Aorta (tissue), 5 donors: ENCODE data around the gene SURF6. TPM values are rescaled to one million over a fixed set of nuclear protein-coding genes. Genes with fewer than 3 reads are reported as not detected.
"Not testable (repeated sequence)": the region's sequence is repeated elsewhere in the genome, so short reads cannot be mapped to it uniquely, and the experiment has no call there.

Source experiments
- ATAC-seq: fragments of 200-7000 bp; cut with Tn5 transposase; one replicate; pipeline ENCODE4 v1.9.1; 2022; ENCODE audit warnings: moderate library complexity; ENCODE audit not compliant: low FRiP score
- DNase-seq, 2 donors: peaks; one replicate each; pipeline ENCODE4 v3.0.0-alpha.2; 2020
- H3K27ac ChIP-seq, 2 donors: one replicate each; pipeline ENCODE4 v1.5.1; 2013; ENCODE audit warnings: low read length in 2 of 2, mild to moderate bottlenecking in 2 of 2, moderate library complexity in 2 of 2, control low read depth in 1 of 2, inconsistent platforms in 1 of 2, low read depth in 1 of 2
- H3K27me3 ChIP-seq, 2 donors: one replicate each; pipeline ENCODE4 v1.6.1; 2013; ENCODE audit warnings: control low read depth in 1 of 2, low read length in 1 of 2, mild to moderate bottlenecking in 1 of 2, moderate library complexity in 1 of 2; ENCODE audit not compliant: insufficient read depth in 2 of 2, control insufficient read depth in 1 of 2
- H3K36me3 ChIP-seq, 2 donors: one replicate each; pipeline ENCODE4 v1.6.1; 2013; ENCODE audit warnings: control low read depth in 1 of 2, low read length in 1 of 2, mild to moderate bottlenecking in 1 of 2; ENCODE audit not compliant: insufficient read depth in 2 of 2, control insufficient read depth in 1 of 2
- H3K4me1 ChIP-seq, 2 donors: one replicate each; pipeline ENCODE4 v1.6.1; 2013; ENCODE audit warnings: low read length in 2 of 2, control low read depth in 1 of 2, mild to moderate bottlenecking in 1 of 2, moderate library complexity in 1 of 2; ENCODE audit not compliant: insufficient read depth in 2 of 2, control insufficient read depth in 1 of 2
- H3K4me3 ChIP-seq, 2 donors: one replicate each; pipeline ENCODE4 v1.5.1; 2013; ENCODE audit warnings: low read length in 2 of 2, control low read depth in 1 of 2, mild to moderate bottlenecking in 1 of 2
- H3K9me3 ChIP-seq: one replicate; pipeline ENCODE4 v1.6.1; 2013; ENCODE audit warnings: mild to moderate bottlenecking, low read length; ENCODE audit not compliant: control insufficient read depth
- WGBS, 2 donors: extraction: QIAGEN DNeasy Blood & Tissue Kit; methylation state at CpG; one replicate each; pipeline ENCODE4 v1.1.7; 2013; 5-methylcytosine and 5-hydroxymethylcytosine counted together
- intact Hi-C, 2 donors: fragments of 100-400 bp; cut with DNase I; formaldehyde crosslinking; loops; one replicate each; pipeline versions ENCODE4 v1.14.2 to v1.15.0; 2022
- polyA plus RNA-seq, 2 donors: library from polyadenylated mRNA; stranded (reverse); fragments of 200-250 nt; gene quantifications; one replicate each; pipeline ENCODE4 v1.2.3, GENCODE V29; 2013
- total RNA-seq, 2 donors: library from RNA; stranded (reverse); fragmentation: NEBNext Ultra II Directional; extraction: Animal tissue kit (Norgen Biotek cat#: 25700); gene quantifications; one replicate each; pipeline ENCODE4 v1.2.1, GENCODE V29; 2021
- donor health status: healthy with polysubstance abuse.
- donor health status: Bipolar disorder and iron deficiency.
- donor health status: DM: no; HTN: no; CAD: no.
- donor health status: DM: no; HTN: no; CAD: no.
- donor health status: DM: yes; HTN: yes; CAD: no.

Gene SURF6
- total and polyA plus RNA-seq, 4 donors, result 13.3 to 23.6 (median 16.0) TPM

DNA sequence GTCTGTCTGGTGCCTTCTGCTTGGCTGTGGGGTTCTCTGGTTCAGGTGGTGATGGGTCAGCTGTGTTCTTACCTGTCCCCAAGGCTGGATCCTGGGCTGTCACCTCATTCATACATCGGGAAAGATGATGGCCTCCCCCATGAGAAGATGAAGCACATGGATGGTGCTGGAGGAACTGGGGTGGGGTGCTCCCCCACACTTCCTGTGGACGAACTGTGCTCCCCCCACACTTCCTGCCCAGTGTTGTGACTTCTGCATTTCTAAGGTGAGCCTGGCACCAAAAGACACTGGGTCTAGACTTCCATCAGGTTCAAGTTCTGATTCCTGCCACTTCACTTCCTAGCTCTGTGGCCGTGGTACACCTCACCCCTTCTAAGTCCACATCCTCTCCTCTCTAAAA is 4.3 kb upstream of the SURF6 start:
- no peaks in the 10 kb centered on the region for H3K9me3 ChIP-seq
- H3K27me3 ChIP-seq, result no peaks in the 10 kb centered on the region
- no peak for ATAC-seq
- no peak overlapping the region for H3K27ac ChIP-seq
- 82 to 86% methylated on average over 3 of the region's 3 CpGs for WGBS, 2 donors
- intact Hi-C loops, result loop anchor here in 1 of 2 donors (10.0 kb wide), 1 partner anchor 675 kb away; no protein-coding TSS in a partner anchor
- no peaks in the 10 kb centered on the region for H3K4me1 ChIP-seq
- H3K4me3 ChIP-seq, result no peak overlapping the region
- DNase-seq, result peak in 1 of 2 donors; percentile 20
- no peaks in the 10 kb centered on the region for H3K36me3 ChIP-seq

DNA sequence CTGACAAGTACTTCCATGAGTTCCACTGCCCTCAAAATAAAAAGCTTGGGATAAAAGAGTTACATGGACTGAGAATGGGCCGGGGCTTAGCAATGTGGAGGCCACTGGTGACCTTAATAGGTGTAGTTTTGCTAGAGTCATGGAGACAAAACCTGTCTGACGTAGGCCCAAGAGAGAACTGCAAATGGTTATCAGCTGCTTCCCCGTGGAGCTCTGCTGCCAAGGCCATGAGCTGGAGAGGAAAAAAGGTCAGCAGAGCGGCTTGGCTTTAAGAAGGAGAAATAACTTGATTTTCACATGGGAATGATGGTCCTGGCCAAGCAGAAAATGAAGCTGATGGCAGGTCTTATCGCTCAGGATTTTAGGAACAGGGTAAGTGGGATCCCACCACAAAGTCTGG is 3.7 kb upstream of the SURF6 start:
- DNase-seq (no peak), ATAC-seq (no peak)
- no peak overlapping the region for H3K27ac ChIP-seq
- 76 to 78% methylated on average over 5 of the region's 5 CpGs for WGBS, 2 donors
- H3K36me3 ChIP-seq, result no peaks in the 10 kb centered on the region
- no peak overlapping the region for H3K4me3 ChIP-seq
- intact Hi-C loops, result loop anchor here in 1 of 2 donors (5.0 to 10.0 kb wide), 2 partner anchors 38 to 675 kb away; partner anchors contain the start of genes STKLD1 and SURF4
- no peaks in the 10 kb centered on the region for H3K9me3 ChIP-seq
- H3K27me3 ChIP-seq, result no peaks in the 10 kb centered on the region
- H3K4me1 ChIP-seq, result no peaks in the 10 kb centered on the region

DNA sequence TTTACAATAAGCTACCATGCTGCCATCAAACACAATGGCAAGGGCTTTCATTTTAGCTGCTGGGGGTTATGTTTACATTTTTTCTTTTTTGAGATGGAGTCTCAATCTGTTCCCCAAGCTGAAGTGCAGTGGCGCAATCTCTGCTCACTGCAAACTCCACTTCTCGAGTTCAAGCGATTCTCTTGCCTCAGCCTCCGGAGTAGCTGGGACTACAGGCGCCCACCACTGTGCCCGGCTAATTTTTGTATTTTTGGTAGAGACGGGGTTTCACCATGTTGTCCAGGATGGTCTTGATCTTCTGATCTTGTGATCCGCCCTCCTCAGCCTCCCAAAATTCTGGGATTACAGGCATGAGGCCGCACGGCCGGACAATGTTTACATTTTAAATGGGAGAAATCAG is 1.1 kb downstream of the SURF6 start:
- not testable (repeated sequence) for H3K27me3 ChIP-seq, ATAC-seq, H3K4me1 ChIP-seq, H3K36me3 ChIP-seq, H3K27ac ChIP-seq, H3K9me3 ChIP-seq
- 83% methylated on average over 11 of the region's 11 CpGs for WGBS, 2 donors
- H3K4me3 ChIP-seq, result peak overlapping the region in 1 of 2 donors; percentile 72
- intact Hi-C loops, result loop anchor here in 1 of 2 donors (5.0 kb wide), 1 partner anchor 42 kb away; the partner anchor contains the start of genes STKLD1 and SURF4
- peak; percentile 17 to 26 for DNase-seq

DNA sequence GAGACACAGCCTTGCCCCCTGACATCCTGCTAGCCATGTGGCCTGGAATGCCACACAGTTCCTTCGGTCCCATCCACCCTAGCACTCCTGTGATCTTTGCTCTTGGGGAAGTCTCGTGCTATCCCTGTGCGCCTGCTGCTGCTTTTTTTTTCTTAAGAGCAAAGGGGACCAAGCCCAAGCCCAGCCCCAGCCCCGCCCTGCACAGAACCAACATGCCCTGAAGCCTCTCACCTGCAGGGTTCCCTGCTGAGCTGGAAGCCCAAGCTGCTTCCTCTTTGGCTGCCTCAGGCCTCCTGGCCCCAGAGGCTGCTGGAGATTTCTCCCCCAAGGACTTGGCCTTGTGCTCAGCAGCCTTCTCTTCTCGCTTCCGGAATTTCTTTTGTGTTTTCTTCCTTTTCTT is 1.8 kb downstream of the SURF6 start:
- H3K36me3 ChIP-seq, result peaks cover 0 to 6% of the 10 kb centered on the region in 2 donors

DNA sequence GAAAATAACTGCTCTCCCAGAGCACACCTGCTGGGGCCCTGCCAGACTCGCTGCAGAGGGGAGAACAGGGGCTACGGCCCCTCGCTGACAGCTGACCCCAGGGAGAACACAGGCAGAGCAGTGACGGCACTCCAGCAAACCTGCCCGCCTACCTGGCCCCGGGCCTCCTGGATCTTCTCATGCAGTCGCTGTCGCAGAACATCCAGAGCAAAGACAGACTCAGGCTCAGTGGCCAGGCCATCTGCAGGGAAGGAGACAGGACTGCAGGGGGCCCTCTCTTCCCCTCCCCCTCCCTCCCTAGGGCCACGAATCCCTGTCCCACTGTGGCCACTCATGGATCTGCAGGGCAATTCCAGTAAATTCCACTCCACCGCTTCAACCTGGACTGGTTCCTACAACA is 2.4 kb downstream of the SURF6 start:
- ATAC-seq (no peak), DNase-seq (peak; percentile 30 to 43)
- H3K9me3 ChIP-seq, result no peaks in the 10 kb centered on the region
- intact Hi-C loops, result no loop called here
- WGBS, 2 donors, result 90 to 94% methylated on average over 10 of the region's 10 CpGs
- no peak overlapping the region for H3K4me3 ChIP-seq
- H3K27me3 ChIP-seq, result no peaks in the 10 kb centered on the region
- no peak overlapping the region for H3K27ac ChIP-seq
- no peaks in the 10 kb centered on the region for H3K4me1 ChIP-seq
- H3K36me3 ChIP-seq, result peaks cover 0 to 6% of the 10 kb centered on the region in 2 donors

More for the DNA sequence above, 1.8 kb downstream of the SURF6 start:
- Histone ChIP-seq H3K27me3 (no peaks in the 10 kb centered on the region), H3K4me1 (no peaks in the 10 kb centered on the region), H3K27ac (no peak overlapping the region), H3K4me3 (no peak overlapping the region), H3K9me3 (no peaks in the 10 kb centered on the region)
- DNase-seq (peak; percentile 34 to 38), ATAC-seq (no peak)
- WGBS, 2 donors, result 91 to 92% methylated on average over 6 of the region's 6 CpGs
- intact Hi-C loops, result no loop called here

DNA sequence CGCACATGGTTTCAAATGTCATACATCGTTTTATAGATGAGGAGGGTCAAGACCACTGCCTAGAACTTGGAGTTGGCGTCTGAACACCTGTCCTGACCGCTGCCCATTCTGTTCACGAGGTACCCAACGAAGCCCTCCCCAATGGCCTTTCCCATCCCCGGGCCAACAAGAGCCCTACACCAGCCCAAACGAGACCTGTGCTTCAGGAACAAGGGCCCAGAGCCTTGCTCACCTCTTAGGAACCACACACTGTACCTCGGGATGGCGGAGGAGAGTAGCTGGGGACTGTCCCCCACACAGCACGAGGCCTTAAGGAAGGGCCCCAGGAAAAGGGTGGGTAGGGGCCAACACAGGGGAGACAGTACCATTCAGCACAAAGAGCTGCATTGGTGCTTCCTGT is 3.0 kb downstream of the SURF6 start:
- WGBS, 2 donors, result 92 to 94% methylated on average over 11 of the region's 11 CpGs
- Histone ChIP-seq H3K36me3 (peaks cover 0 to 6% of the 10 kb centered on the region in 2 donors), H3K27ac (no peak overlapping the region), H3K27me3 (no peaks in the 10 kb centered on the region), H3K9me3 (no peaks in the 10 kb centered on the region), H3K4me1 (no peaks in the 10 kb centered on the region), H3K4me3 (no peak overlapping the region)
- DNase-seq (peak; percentile 22 to 45), ATAC-seq (no peak)
- intact Hi-C loops, result no loop called here

DNA sequence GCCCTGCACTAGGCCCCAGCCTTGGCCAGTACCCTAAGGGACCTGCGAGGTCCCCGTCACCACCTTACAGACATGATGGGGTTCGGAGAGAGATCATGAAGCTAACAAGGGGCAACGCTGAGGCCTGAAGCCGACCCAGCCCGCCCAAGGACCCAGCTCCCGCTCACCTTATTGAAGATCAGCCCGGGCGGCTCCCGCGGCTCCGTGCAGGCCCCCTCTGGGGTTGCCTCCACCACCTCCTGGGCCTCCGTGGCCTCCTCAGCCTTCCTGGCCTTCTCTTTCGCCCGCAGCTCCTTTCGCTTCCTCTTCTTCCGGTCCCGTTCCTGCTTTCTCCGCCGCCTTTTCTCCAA is 3.6 kb downstream of the SURF6 start:
- Histone ChIP-seq H3K9me3 (no peaks in the 10 kb centered on the region), H3K36me3 (peaks cover 0 to 6% of the 10 kb centered on the region in 2 donors), H3K4me1 (no peaks in the 10 kb centered on the region), H3K27me3 (no peaks in the 10 kb centered on the region), H3K27ac (no peak overlapping the region), H3K4me3 (no peak overlapping the region)
- DNase-seq (peak in 1 of 2 donors; percentile 60), ATAC-seq (no peak)
- WGBS, 2 donors, result 92 to 96% methylated on average over 20 of the region's 20 CpGs
- intact Hi-C loops, result no loop called here

DNA sequence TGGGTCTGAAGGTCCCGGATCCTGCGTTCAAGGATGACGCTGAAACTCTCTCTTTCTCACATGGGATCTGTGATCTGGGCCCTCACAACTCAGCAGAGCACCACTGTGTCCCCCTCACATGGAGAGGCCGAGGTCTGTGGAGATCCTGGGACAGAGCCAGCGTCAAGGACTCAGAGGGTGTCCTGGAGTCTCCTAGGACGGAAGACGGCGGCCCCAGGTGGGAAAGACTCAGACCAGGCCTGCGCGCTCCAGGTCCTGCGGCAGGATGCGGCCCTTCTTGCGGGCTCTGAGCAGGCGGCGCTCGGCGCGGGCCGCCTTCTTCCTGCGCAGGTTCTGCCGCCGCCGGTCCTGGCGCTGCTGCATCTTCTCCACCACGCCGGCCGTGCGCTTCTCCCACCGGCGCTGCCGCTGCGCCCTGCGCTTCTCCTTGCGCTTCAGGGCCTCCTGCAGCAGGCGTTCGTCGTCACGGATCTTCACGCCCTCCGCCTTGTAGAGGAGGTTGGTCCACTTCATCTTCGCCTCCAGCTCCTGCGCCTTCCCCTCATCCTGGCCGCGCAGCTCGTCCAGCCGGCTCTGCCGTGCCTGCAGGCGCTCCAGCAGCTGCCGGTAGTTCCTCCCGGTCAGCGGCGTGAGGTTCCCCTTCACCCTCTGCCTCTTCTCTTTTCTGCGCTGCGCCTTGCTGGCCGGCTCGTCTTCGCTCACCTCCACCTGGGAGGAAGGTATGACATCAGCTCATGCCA is 4.2 kb downstream of the SURF6 start:
- H3K4me1 ChIP-seq, result no peaks in the 10 kb centered on the region
- WGBS, 2 donors, result 96 to 98% methylated on average over 57 of the region's 57 CpGs
- H3K27me3 ChIP-seq, result no peaks in the 10 kb centered on the region
- no peak for ATAC-seq
- intact Hi-C loops, result no loop called here
- H3K9me3 ChIP-seq, result no peaks in the 10 kb centered on the region
- no peak overlapping the region for H3K27ac ChIP-seq
- peaks cover 0 to 6% of the 10 kb centered on the region in 2 donors for H3K36me3 ChIP-seq
- peak; percentile 43 to 66 for DNase-seq
- H3K4me3 ChIP-seq, result no peak overlapping the region

DNA sequence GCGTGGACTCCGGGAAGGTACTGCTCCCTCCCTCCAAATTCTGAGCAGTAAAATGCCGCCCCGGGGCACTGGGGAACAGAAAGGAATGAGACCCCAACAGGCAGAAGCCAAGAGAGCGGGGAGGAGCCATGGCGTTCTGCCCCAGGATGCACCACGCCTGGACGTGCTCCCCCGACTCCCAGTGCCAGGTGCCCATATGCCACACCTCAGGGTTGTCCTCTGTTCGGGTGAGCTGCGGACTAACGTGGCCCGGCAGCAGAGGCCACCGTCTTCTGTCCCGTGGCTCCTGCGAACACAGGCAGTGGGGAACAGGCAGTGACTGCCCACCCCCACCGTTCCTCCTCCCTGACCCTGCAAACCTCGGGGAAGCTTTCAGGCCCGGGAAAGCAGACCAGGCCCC is 4.8 kb downstream of the SURF6 start:
- ATAC-seq (no peak), DNase-seq (peak in 1 of 2 donors; percentile 18)
- Histone ChIP-seq H3K4me3 (no peak overlapping the region), H3K36me3 (peaks cover 0 to 6% of the 10 kb centered on the region in 2 donors), H3K9me3 (no peaks in the 10 kb centered on the region), H3K27me3 (no peaks in the 10 kb centered on the region), H3K4me1 (no peaks in the 10 kb centered on the region), H3K27ac (no peak overlapping the region)
- WGBS, 2 donors, result 81 to 88% methylated on average over 19 of the region's 19 CpGs
- intact Hi-C loops, result no loop called here
